Aorta (tissue), 5 donors: ENCODE measurements around the gene IKBIP. TPM values are rescaled to one million over a fixed set of nuclear protein-coding genes. Genes with fewer than 3 reads are reported as not detected.

Experiments
- ATAC-seq: fragments of 200-7000 bp; cut with Tn5 transposase; one replicate; pipeline ENCODE4 v1.9.1; 2022; ENCODE audit warnings: moderate library complexity; ENCODE audit not compliant: low FRiP score
- DNase-seq, 2 donors: peaks; one replicate each; pipeline ENCODE4 v3.0.0-alpha.2; 2020
- H3K27ac ChIP-seq, 2 donors: one replicate each; pipeline ENCODE4 v1.5.1; 2013; ENCODE audit warnings: low read length in 2 of 2, mild to moderate bottlenecking in 2 of 2, moderate library complexity in 2 of 2, control low read depth in 1 of 2, inconsistent platforms in 1 of 2, low read depth in 1 of 2
- H3K27me3 ChIP-seq, 2 donors: one replicate each; pipeline ENCODE4 v1.6.1; 2013; ENCODE audit warnings: control low read depth in 1 of 2, low read length in 1 of 2, mild to moderate bottlenecking in 1 of 2, moderate library complexity in 1 of 2; ENCODE audit not compliant: insufficient read depth in 2 of 2, control insufficient read depth in 1 of 2
- H3K36me3 ChIP-seq, 2 donors: one replicate each; pipeline ENCODE4 v1.6.1; 2013; ENCODE audit warnings: control low read depth in 1 of 2, low read length in 1 of 2, mild to moderate bottlenecking in 1 of 2; ENCODE audit not compliant: insufficient read depth in 2 of 2, control insufficient read depth in 1 of 2
- H3K4me1 ChIP-seq, 2 donors: one replicate each; pipeline ENCODE4 v1.6.1; 2013; ENCODE audit warnings: low read length in 2 of 2, control low read depth in 1 of 2, mild to moderate bottlenecking in 1 of 2, moderate library complexity in 1 of 2; ENCODE audit not compliant: insufficient read depth in 2 of 2, control insufficient read depth in 1 of 2
- H3K4me3 ChIP-seq, 2 donors: one replicate each; pipeline ENCODE4 v1.5.1; 2013; ENCODE audit warnings: low read length in 2 of 2, control low read depth in 1 of 2, mild to moderate bottlenecking in 1 of 2
- H3K9me3 ChIP-seq: one replicate; pipeline ENCODE4 v1.6.1; 2013; ENCODE audit warnings: mild to moderate bottlenecking, low read length; ENCODE audit not compliant: control insufficient read depth
- WGBS, 2 donors: extraction: QIAGEN DNeasy Blood & Tissue Kit; methylation state at CpG; one replicate each; pipeline ENCODE4 v1.1.7; 2013; 5-methylcytosine and 5-hydroxymethylcytosine counted together
- intact Hi-C, 2 donors: fragments of 100-400 bp; cut with DNase I; formaldehyde crosslinking; loops; one replicate each; pipeline versions ENCODE4 v1.14.2 to v1.15.0; 2022
- long read RNA-seq, 2 donors: library from polyadenylated mRNA; unstranded; transcript quantifications; one replicate each; pipeline ENCODE4 v2.0.0, GENCODE V29; 2020 to 2021
- polyA plus RNA-seq, 2 donors: library from polyadenylated mRNA; stranded (reverse); fragments of 200-250 nt; gene quantifications; one replicate each; pipeline ENCODE4 v1.2.3, GENCODE V29; 2013
- total RNA-seq, 2 donors: library from RNA; stranded (reverse); fragmentation: NEBNext Ultra II Directional; extraction: Animal tissue kit (Norgen Biotek cat#: 25700); gene quantifications; one replicate each; pipeline ENCODE4 v1.2.1, GENCODE V29; 2021
- donor health status: healthy with polysubstance abuse.
- donor health status: Bipolar disorder and iron deficiency.
- donor health status: DM: no; HTN: no; CAD: no.
- donor health status: DM: no; HTN: no; CAD: no.
- donor health status: DM: yes; HTN: yes; CAD: no.

Gene IKBIP, protein sequence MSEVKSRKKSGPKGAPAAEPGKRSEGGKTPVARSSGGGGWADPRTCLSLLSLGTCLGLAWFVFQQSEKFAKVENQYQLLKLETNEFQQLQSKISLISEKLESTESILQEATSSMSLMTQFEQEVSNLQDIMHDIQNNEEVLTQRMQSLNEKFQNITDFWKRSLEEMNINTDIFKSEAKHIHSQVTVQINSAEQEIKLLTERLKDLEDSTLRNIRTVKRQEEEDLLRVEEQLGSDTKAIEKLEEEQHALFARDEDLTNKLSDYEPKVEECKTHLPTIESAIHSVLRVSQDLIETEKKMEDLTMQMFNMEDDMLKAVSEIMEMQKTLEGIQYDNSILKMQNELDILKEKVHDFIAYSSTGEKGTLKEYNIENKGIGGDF
- 10 to 100 TPM; 18.3 to 27.3 TPM for total RNA-seq
- polyA plus RNA-seq, result 10 to 100 TPM; 15.5 to 15.8 TPM
- long read RNA-seq, donor 1, transcript IKBIP-201 (3 exons, 3,189 nt), result major isoform, 5 of 8 reads
- long read RNA-seq, donor 1, partial matches to known transcripts, result 1 of 8 reads
- long read RNA-seq, donor 1, other reads (novel, unspliced or antisense), result 2 of 8 reads
- long read RNA-seq, donor 2, transcript IKBIP-201 (3 exons, 3,189 nt), result major isoform, 9 of 21 reads
- long read RNA-seq, donor 2, partial matches to known transcripts, result 1 of 21 reads
- long read RNA-seq, donor 2, other reads (novel, unspliced or antisense), result 5 of 21 reads

DNA sequence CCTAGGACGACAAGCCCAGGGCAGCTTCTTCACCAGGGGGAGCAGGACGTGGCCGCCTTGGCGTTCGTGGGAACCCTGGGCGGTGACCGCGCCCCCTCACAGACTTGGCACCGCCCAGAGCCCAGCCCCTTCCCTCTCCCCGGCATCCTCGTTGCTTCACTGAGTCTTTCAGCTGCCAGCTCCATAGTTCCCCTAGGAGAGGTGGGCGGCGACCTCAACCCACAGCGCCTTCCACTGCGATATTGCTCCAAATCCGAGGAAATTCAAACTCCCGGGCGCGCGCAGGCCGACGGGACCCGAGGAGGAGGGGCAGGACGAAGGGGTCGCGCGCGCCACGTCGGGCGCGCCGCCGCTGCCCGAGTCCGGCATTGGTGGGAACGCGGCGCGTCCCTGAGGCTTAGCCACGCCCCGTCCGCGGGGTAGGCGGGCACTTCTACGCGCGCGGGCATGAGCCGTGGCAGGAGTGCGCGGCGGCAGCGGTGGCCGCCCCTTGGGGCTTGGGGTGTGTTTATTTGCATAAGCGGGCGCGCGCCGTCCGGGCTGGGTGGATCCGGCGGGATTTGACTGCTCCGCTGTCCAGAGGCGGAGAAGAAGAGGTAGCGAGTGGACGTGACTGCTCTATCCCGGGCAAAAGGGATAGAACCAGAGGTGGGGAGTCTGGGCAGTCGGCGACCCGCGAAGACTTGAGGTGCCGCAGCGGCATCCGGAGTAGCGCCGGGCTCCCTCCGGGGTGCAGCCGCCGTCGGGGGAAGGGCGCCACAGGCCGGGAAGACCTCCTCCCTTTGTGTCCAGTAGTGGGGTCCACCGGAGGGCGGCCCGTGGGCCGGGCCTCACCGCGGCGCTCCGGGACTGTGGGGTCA is at the start of gene IKBIP, which contains the start of gene APAF1:
Gene IKBIP (minus strand): TSS at position 77 of the 860 bp plus-strand sequence. CDS start 87 bp downstream, outside the sequence.
Gene APAF1 (plus strand): TSS at position 579 of the 860 bp plus-strand sequence. CDS start 3,070 bp downstream, outside the sequence.
- intact Hi-C loops, result loop anchor here (2.0 to 10.0 kb wide), 3 partner anchors 50 to 230 kb away; partner anchors contain the start of gene SLC25A3 (in 2 of the 2)
- H3K4me3 ChIP-seq, result peak within 1 kb of the TSS; percentile 69 to 95
- peak within 1 kb of the TSS in 1 of 2 donors; percentile 0 for H3K27ac ChIP-seq
- H3K27me3 ChIP-seq, result no peaks in the 10 kb centered on the region
- peak; percentile 99 for ATAC-seq
- 0% methylated on average over 83 to 91 of the region's 91 CpGs for WGBS, 2 donors
- H3K9me3 ChIP-seq, result no peaks in the 10 kb centered on the region
- DNase-seq, result peak; percentile 98 to 99
- H3K4me1 ChIP-seq, result no peaks in the 10 kb centered on the region
- H3K36me3 ChIP-seq, result peaks cover 3% of the 10 kb centered on the region in 2 donors

DNA sequence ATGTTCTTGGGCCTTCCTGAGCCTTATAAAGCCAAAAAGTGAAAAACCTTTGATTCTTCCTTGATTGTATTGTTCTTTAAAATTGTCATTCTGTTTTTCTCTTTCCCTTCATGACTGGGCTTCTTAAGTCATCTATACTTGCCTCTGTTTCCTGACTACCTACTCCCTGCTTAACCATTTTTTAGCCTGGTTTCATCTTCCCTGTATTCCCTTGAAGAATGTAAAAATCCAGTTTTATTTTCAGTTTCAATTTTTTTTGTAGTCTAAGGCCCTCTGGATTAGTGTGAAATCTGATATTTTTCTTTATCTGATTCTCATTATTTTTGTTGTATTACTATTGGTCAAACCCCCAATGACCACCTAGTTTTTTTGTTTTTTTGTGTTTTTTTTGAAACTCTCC is 46.8 kb upstream of the IKBIP start:
- ATAC-seq, result no peak
- Histone ChIP-seq H3K36me3 (peaks cover 0 to 7% of the 10 kb centered on the region in 2 donors), H3K27ac (no peak overlapping the region), H3K4me1 (no peaks in the 10 kb centered on the region), H3K9me3 (no peaks in the 10 kb centered on the region), H3K4me3 (no peak overlapping the region), H3K27me3 (no peaks in the 10 kb centered on the region)
- intact Hi-C loops, result no loop called here
- no peak for DNase-seq

DNA sequence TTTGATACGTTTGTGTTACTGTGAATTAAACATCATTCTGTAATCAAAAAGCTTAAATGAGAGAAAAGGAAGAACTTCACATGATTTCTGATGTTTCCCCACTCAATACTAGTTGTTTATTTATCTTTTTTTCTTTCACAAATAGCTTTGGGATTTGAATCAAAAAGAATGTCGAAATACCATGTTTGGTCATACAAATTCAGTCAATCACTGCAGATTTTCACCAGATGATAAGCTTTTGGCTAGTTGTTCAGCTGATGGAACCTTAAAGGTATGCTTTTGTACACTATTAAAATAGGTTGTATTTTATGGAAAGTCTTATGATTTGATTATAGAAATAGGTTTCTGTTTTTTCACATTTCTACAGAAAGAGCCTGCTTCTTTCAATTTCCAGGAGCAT is 42.0 kb upstream of the IKBIP start:
- Histone ChIP-seq H3K36me3 (peaks cover 3 to 8% of the 10 kb centered on the region in 2 donors), H3K4me3 (no peak overlapping the region), H3K27me3 (no peaks in the 10 kb centered on the region), H3K9me3 (no peaks in the 10 kb centered on the region), H3K27ac (no peak overlapping the region), H3K4me1 (no peaks in the 10 kb centered on the region)
- 79 to 91% methylated on average over 2 of the region's 2 CpGs for WGBS, 2 donors
- intact Hi-C loops, result no loop called here
- DNase-seq (no peak), ATAC-seq (no peak)

DNA sequence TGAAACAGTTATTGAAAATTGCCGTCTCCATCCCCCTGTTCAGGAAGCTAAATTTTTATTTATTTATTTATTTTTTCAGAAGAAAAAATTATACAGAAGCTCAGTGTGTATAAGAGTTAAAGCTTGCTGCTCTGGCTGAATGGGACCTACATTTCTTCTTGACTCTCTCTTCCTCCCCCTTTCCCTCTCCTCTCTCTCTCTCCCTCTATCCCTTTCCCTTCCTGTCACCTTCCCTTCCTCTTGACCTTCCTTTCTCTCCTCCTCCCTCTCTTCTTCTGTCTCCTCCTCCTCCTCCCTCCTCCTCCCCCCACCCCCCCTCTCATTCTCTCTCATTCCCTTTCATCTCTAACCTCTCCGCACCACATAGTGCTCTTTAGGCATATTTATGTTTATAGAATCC is 39.6 kb upstream of the IKBIP start:
- no peak for ATAC-seq
- Histone ChIP-seq H3K27me3 (no peaks in the 10 kb centered on the region), H3K4me3 (no peak overlapping the region), H3K36me3 (peaks cover 3 to 13% of the 10 kb centered on the region in 2 donors), H3K9me3 (no peaks in the 10 kb centered on the region), H3K4me1 (no peaks in the 10 kb centered on the region), H3K27ac (no peak overlapping the region)
- 94 to 96% methylated on average over 2 of the region's 2 CpGs for WGBS, 2 donors
- no peak for DNase-seq
- intact Hi-C loops, result no loop called here

DNA sequence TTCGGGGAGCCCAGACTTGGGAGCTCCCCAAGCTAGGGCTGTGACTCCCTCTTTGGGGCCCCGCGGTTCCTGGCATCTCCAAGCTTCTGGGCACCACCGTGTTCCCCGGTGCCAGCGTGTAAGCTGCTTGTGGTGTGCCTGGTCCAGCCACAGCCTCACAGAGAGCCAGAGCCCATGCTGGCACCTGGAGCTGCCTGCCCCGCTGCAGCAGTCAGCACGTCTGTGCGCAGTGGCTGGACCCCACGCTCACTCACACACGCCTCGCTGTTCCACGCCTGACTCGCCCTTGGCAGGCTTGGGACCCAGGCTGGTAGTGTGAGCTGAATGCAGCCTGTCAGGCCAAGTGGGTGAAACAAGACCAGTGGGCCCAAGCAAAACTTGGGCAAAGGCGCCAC is 35.0 kb upstream of the IKBIP start:
- Histone ChIP-seq H3K4me1 (no peaks in the 10 kb centered on the region), H3K9me3 (no peaks in the 10 kb centered on the region), H3K36me3 (peaks cover 6 to 7% of the 10 kb centered on the region in 2 donors), H3K27me3 (no peaks in the 10 kb centered on the region), H3K27ac (no peak overlapping the region), H3K4me3 (no peak overlapping the region)
- DNase-seq, result no peak
- no peak for ATAC-seq
- intact Hi-C loops, result no loop called here
- 94% methylated on average over 15 of the region's 15 CpGs for WGBS, 2 donors

DNA sequence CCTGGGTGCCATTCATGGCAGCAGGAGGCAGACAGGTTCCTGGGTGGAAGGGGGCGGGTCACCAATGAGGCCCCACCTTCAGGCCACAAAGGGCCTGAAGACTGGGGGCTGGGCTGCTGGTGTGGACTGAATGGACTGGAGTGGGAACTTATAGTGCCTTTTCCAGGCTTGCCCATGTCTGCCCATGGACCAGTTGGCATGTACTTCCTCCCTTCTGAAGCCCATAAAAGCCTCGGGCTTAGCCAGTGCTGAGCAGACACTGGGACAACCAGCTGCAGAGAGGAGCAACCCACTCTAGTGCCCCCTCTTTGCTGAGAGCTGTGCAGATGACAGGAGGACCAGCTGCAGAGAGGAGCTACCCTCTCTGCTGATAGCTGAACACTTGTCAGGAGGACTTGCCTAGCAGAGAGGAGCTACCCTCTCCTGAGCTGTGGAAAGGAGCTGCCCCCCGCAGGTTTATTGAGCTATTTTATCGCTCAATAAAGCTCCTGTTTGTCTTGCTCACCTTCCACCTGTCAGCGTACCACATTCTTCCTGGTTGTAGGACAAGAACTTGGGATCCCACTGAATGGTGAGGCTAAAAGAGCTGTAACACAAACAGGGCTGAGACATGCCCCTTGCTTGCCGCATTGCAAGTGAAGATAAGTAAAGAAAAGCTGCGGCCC is 34.5 kb upstream of the IKBIP start:
- Histone ChIP-seq H3K4me3 (no peak overlapping the region), H3K27me3 (no peaks in the 10 kb centered on the region), H3K4me1 (no peaks in the 10 kb centered on the region), H3K36me3 (peaks cover 6 to 7% of the 10 kb centered on the region in 2 donors), H3K9me3 (no peaks in the 10 kb centered on the region), H3K27ac (no peak overlapping the region)
- no peak for ATAC-seq
- no peak for DNase-seq
- 95% methylated on average over 7 of the region's 7 CpGs for WGBS, 2 donors
- intact Hi-C loops, result no loop called here

DNA sequence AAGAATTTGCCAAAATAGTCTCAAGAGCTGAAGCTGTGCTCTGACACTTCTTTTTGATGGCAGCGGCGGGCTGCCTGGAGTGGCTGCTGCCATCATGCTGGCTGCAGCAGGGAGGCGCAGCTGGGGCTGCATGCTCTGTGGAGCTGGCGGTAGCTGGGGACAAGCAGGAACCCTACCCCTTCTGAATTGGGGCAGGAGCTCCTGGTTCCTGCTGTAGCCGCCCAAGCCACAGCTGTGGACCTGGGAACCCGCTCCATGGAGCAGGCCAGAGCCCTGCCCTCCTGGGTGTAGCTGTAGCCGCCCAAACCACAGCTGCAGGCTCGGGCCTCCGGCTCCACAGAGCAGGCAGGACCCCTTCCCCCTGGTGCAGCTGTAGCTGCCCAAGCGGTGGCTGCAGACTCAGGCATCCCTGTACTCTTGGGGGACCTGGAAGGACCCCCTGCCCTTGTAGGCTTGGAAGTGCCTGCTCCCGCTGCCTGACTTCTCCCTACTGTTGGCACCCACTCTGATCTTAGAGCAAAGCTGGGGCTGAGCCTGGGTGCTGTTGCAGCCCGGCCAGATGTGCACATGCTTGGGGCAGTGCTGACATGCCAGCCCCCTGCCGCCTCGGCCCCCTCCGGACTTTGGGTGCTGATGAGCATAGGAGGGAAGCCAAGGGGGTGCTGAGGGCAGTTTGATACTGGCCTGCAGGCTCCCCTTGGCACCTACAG is 33.8 kb upstream of the IKBIP start:
- peaks cover 5 to 6% of the 10 kb centered on the region in 2 donors for H3K36me3 ChIP-seq
- no peak overlapping the region for H3K27ac ChIP-seq
- 92% methylated on average over 15 of the region's 15 CpGs for WGBS, 2 donors
- H3K9me3 ChIP-seq, result no peaks in the 10 kb centered on the region
- no peaks in the 10 kb centered on the region for H3K4me1 ChIP-seq
- intact Hi-C loops, result no loop called here
- H3K4me3 ChIP-seq, result no peak overlapping the region
- ATAC-seq (no peak), DNase-seq (no peak)
- H3K27me3 ChIP-seq, result no peaks in the 10 kb centered on the region
